ENCODE results near the gene TMEM178B.
"Not testable (repeated sequence)": the region's sequence is repeated elsewhere in the genome, so short reads cannot be mapped to it uniquely, and the experiment has no call there.

TMEM178B gene

GRCh38 chr7:141057788-141058187 lies 16.1 kb upstream of the TMEM178B start:
- POLR2A ChIA-PET (ENCODE audit: low non-redundant PET): no interaction called here
- no peak for DNase-seq (ENCODE audit: low spot score)
- CTCF ChIA-PET: no interaction called here
- TF ChIP-seq CTCF (conservative IDR thresholded peaks at IDR 0.05; ENCODE audit: low read depth): no peak
- no peak overlapping the region for H3K27ac ChIP-seq

- CTCF ChIA-PET; DNase-seq (ENCODE audit: low spot score); POLR2A ChIA-PET (ENCODE audit: low non-redundant PET): not testable (repeated sequence)
- peak overlapping the region; percentile 42 for H3K27ac ChIP-seq
These were observed 6.0 kb upstream of the TMEM178B start for GRCh38 chr7:141067856-141068255.

GRCh38 chr7:141071260-141071854 lies 2.5 kb upstream of the TMEM178B start:
- ChIA-PET POLR2A (ENCODE audit: low non-redundant PET) (no interaction called here), CTCF (no interaction called here)
- peak; percentile 34 for DNase-seq (ENCODE audit: low spot score)
- peak; percentile 59 for TF ChIP-seq CTCF (conservative IDR thresholded peaks at IDR 0.05; ENCODE audit: low read depth)
- no peak overlapping the region for H3K27ac ChIP-seq

GRCh38 chr7:141071855-141072547 lies 1.9 kb upstream of the TMEM178B start:
- no peak for DNase-seq (ENCODE audit: low spot score)
- ChIA-PET POLR2A (ENCODE audit: low non-redundant PET) (no interaction called here), CTCF (no interaction called here)
- peak overlapping the region; percentile 28; the same call in 1 of the 2 replicates for H3K27ac ChIP-seq
- TF ChIP-seq CTCF (conservative IDR thresholded peaks at IDR 0.05; ENCODE audit: low read depth): no peak

GRCh38 chr7:141072548-141073172 lies 1.2 kb upstream of the TMEM178B start:
- TF ChIP-seq CTCF (conservative IDR thresholded peaks at IDR 0.05; ENCODE audit: low read depth): no peak
- DNase-seq (ENCODE audit: low spot score): peak; percentile 38
- ChIA-PET POLR2A (ENCODE audit: low non-redundant PET) (no interaction called here), CTCF (no interaction called here)
- H3K27ac ChIP-seq: peak overlapping the region; percentile 27; the same call in 1 of the 2 replicates

- H3K27ac ChIP-seq: no peak overlapping the region
- TF ChIP-seq CTCF (conservative IDR thresholded peaks at IDR 0.05; ENCODE audit: low read depth): no peak
- ChIA-PET CTCF (no interaction called here), POLR2A (ENCODE audit: low non-redundant PET) (no interaction called here)
- no peak for DNase-seq (ENCODE audit: low spot score)
These were observed 657 bp upstream of the TMEM178B start for GRCh38 chr7:141073173-141073640.
